NCI-H1694 treated with DMSO at 0.1 percent for 48 hours (cell line): Measurements from ENCODE around the gene HNRNPA0.

ENCODE experiments used
- DNase-seq: peaks from one replicate; lab custom pipeline; 2025; lab: John Stamatoyannopoulos, UW

HNRNPA0 gene

DNA sequence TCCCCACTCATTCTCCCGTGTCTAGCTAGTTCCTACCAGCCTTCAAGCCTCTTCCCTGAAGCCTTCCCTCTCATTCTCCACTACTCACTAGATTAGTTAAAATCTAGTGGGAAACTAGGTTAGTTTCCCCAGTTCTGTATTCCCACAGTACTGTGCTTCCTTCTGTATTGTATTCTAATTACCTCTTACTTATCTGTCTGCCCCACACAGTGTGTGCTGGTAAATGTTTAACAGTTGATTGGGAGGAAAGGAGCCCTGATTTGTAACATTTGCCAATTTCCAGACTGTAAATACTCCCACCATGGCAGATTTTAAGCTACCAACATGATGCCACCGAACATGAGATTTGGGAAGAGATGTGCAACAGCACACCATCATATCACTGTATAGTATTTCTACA is 26.5 kb downstream of the HNRNPA0 start:
- DNase-seq, result no peak

GRCh38 chr5:137724251-137724650 is 29.9 kb downstream of the HNRNPA0 start:
- no peak for DNase-seq

GRCh38 chr5:137718611-137719010 is 35.6 kb downstream of the HNRNPA0 start:
- peak; percentile 21 for DNase-seq

- no peak for DNase-seq
Observed at GRCh38 chr5:137716337-137716736, 37.8 kb downstream of the HNRNPA0 start.

- no peak for DNase-seq
Observed at GRCh38 chr5:137715456-137715855, 38.7 kb downstream of the HNRNPA0 start.

GRCh38 chr5:137714946-137715345 is 39.2 kb downstream of the HNRNPA0 start:
- DNase-seq, result no peak

DNA sequence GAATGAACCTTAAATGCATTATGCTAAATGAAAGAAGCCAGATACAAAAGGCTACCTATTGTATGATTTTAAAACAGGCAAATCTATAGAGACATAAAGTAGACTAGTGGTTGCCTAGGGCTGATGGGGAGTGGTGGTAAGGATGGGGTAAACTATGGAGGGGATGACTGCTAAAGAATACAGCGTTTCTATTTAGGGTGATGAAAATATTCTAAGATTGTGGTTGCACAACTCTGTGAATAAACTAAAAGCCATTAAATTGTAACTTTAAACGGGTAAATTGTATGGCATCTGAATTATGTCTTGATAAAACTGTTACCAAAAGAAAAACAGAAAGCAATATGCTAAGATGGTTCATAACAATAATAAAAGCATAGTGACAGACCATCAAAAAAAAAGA is 39.7 kb downstream of the HNRNPA0 start:
- no peak for DNase-seq

DNA sequence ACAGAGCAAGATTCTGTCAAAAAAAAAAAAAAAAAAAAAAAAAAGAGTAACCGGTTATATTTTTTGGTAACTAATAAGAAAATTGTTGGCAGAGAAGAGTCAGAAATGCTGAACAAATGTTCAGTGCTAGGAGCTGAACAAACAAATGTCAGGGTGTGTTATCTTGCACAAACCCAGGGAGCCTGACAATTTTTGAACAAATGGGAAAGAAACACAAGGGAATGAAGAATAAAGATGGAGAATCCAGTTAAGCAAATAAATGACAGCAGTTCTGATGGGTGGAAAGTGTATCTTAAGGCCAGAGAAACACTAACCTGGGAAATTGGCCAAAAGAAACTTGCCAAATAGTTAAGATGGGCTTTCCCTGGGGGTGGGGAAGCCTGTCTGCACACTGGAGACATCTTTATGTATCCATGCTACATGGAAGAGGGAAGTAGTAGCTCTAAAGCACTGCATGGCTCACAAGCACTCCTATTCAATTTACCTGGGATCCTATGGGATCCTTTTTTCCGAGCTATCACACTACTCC is 42.0 kb downstream of the HNRNPA0 start:
- DNase-seq, result no peak

DNA sequence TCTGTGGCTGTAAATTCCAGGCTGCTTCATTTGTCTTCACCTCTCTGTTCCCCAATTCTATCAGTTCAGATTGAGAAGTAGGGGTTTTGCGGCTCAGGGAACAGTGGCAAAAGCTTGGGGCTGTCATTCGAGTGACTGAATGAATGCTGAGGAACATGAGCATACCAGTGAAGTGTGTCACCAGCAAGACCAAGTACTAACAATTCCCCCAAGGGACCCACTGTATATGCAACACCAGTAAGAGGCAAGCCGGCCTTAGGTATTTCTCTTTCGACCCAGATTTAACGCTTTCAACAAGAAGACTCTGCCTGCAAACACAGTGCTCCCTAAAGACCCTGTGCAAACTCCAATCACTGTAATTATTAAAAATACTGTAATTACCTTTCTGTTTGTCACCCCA is 44.1 kb downstream of the HNRNPA0 start:
- no peak for DNase-seq

- no peak for DNase-seq
Observed at GRCh38 chr5:137708796-137709559, 45.2 kb downstream of the HNRNPA0 start.

GRCh38 chr5:137708062-137708461 is 46.1 kb downstream of the HNRNPA0 start:
- DNase-seq, result no peak

GRCh38 chr5:137706841-137707240 is 47.3 kb downstream of the HNRNPA0 start:
- DNase-seq, result no peak

- no peak for DNase-seq
Observed at GRCh38 chr5:137705106-137705505, 49.1 kb downstream of the HNRNPA0 start.

- no peak for DNase-seq
Observed at GRCh38 chr5:137703565-137703964, 50.6 kb downstream of the HNRNPA0 start.

DNA sequence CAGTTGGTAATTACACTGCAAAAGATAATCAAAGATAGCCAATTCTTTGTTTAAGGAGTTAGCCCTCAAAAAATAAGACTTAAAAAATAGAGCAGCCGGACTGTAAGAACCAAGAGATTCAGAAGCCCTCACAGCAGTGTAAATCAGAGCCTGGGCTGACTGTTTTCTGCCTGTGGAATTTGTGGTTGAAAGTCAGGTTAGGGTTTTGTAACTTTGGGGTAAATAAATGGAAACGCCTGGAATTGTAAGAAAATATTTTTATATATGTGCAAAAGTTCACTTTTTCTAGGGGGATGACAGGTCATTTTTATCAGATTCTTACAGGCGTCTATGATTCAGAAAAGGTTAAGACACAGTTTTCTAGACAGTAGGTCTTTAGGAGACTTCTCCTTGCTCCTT is 53.9 kb downstream of the HNRNPA0 start:
- DNase-seq, result no peak

GRCh38 chr5:137699336-137700281 is 54.6 kb downstream of the HNRNPA0 start:
- peak; percentile 26 for DNase-seq

- no peak for DNase-seq
Observed at GRCh38 chr5:137696481-137696880, 57.7 kb downstream of the HNRNPA0 start.

- DNase-seq, result no peak
Observed at GRCh38 chr5:137695651-137696428, 58.3 kb downstream of the HNRNPA0 start.
